Upper lobe of left lung (tissue), 4 donors: ENCODE results near the gene ARHGEF12.

Source experiments
- CTCF ChIP-seq, 6 experiments: fragments of 450-650 bp in 4 of 6; fragments of 200-600 bp in 2 of 6; sonication (generic) in 2 of 6; IDR thresholded peaks; one replicate each; pipeline ENCODE4 v1.5.1; 2016 to 2019; ENCODE audit warnings: antibody characterized with exemption in 6 of 6
- EP300 ChIP-seq, 4 donors: sonication (generic); formaldehyde crosslinking; IDR thresholded peaks; one replicate each; pipeline ENCODE4 v1.5.1; 2017; ENCODE audit warnings: antibody characterized with exemption in 4 of 4, control low read depth in 2 of 4

- TF ChIP-seq CTCF (IDR thresholded peaks at IDR 0.05) (no peak), EP300 (IDR thresholded peaks at IDR 0.05) (no peak)
Observed at GRCh38 chr11:120330045-120330444, 6.2 kb upstream of the ARHGEF12 start.
